Endothelial cell (in vitro differentiated cells): Measurements from ENCODE around the gene DOCK10. TPM values are rescaled to one million over a fixed set of nuclear protein-coding genes. Genes with fewer than 3 reads are reported as not detected.

Source experiments
- DNase-seq: peaks from one replicate; pipeline ENCODE4 v3.0.0; 2021; ENCODE audit warnings: low spot score
- H3K27ac Mint-ChIP-seq: one replicate; pipeline ENCODE4 v1.8.0; 2021; ENCODE audit warnings: mixed read lengths, inconsistent platforms; ENCODE audit not compliant: unreplicated experiment
- H3K27me3 Mint-ChIP-seq: one replicate; pipeline ENCODE4 v1.8.0; 2021; ENCODE audit warnings: mild to moderate bottlenecking, moderate library complexity, mixed read lengths, inconsistent platforms; ENCODE audit not compliant: unreplicated experiment
- H3K36me3 Mint-ChIP-seq: one replicate; pipeline ENCODE4 v1.8.0; 2021; ENCODE audit warnings: mild to moderate bottlenecking, low read depth, mixed read lengths, inconsistent platforms; ENCODE audit not compliant: unreplicated experiment
- H3K4me1 Mint-ChIP-seq: one replicate; pipeline ENCODE4 v1.8.0; 2021; ENCODE audit warnings: mild to moderate bottlenecking, mixed read lengths, inconsistent platforms; ENCODE audit not compliant: unreplicated experiment
- H3K4me3 Mint-ChIP-seq: one replicate; pipeline ENCODE4 v1.8.0; 2021; ENCODE audit warnings: mild to moderate bottlenecking, mixed read lengths, inconsistent platforms; ENCODE audit not compliant: unreplicated experiment
- H3K9me3 Mint-ChIP-seq: one replicate; pipeline ENCODE4 v1.8.0; 2021; ENCODE audit warnings: mixed read lengths, inconsistent platforms; ENCODE audit not compliant: unreplicated experiment
- CTCF ChIP-seq: fragments of 200-600 bp; sonication (generic); IDR thresholded peaks from one replicate; pipeline ENCODE4 v1.5.0; 2021; ENCODE audit warnings: antibody characterized with exemption; ENCODE audit not compliant: unreplicated experiment
- total RNA-seq: library from RNA; stranded (reverse); fragmentation: NEBNext Ultra II Directional; extraction: Animal tissue kit (Norgen Biotek cat#: 25700); gene quantifications from one replicate; pipeline ENCODE4 v1.2.1, GENCODE V29; 2021; ENCODE audit not compliant: unreplicated experiment

DOCK10 gene
- total RNA-seq, 1 donor from 2014 or later = 7.6 TPM

- DNase-seq = no peak
- no peaks in the 10 kb centered on the region for H3K36me3 Mint-ChIP-seq
- no peaks in the 10 kb centered on the region for H3K4me1 Mint-ChIP-seq
- no peak overlapping the region for H3K4me3 Mint-ChIP-seq
- H3K27me3 Mint-ChIP-seq = no peaks in the 10 kb centered on the region
- H3K27ac Mint-ChIP-seq = no peak overlapping the region
- H3K9me3 Mint-ChIP-seq = peaks cover 5% of the 10 kb centered on the region
- no peak for TF ChIP-seq CTCF
These were observed 312.8 kb downstream of the DOCK10 start for GRCh38 chr2:224729435-224729834.

DNA sequence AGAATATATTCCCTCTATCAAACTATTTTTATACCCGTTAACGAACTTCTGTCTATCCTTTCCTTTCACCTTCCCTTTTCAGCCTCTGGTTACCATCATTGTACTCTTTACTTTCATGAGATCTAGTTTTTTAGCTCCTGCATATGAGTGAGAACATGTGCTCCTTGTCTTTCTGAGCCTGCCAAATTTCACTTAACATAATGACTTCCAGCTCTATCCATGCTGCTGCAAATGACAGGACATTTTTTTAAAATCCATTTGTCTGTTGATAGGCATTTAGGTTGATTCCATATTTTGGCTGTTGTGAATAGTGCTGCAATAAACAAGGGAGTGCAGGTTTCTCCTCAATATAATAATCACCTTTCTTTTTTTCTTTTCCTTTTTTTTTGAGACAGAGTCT is 317.9 kb downstream of the DOCK10 start:
- Mint-ChIP-seq H3K36me3 (no peaks in the 10 kb centered on the region), H3K27ac (no peak overlapping the region), H3K27me3 (no peaks in the 10 kb centered on the region), H3K4me1 (no peaks in the 10 kb centered on the region), H3K4me3 (no peak overlapping the region), H3K9me3 (peaks cover 5% of the 10 kb centered on the region)
- DNase-seq = no peak
- TF ChIP-seq CTCF = no peak

DNA sequence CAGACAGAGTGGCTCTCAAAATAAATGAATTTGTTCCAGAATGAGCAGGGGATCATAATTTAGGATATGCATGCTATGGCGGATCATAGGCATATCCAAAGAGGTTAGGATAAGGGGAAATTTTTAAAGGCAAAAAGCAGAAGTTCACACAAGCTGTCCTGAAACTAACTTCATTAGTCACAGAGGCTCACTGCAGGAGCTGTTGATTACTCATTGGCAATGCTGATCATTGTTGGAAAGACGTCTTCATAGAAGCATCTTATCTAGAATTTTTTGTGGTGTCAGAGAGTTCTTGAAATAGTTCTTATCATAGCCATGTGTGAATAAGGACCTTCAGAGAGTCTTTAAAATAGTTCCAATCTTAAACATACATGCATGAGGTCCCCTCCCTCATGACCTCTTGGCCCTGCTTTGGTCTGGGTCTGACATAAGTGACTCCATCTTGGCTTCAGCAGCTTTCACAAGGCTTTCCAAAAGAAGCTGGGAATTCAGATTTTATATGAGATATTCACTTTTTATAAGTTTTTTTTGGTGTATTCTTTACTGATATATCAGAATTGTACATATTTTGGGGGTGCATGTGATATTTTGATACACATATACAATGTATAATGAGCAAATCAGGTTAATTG is 318.6 kb downstream of the DOCK10 start:
- Mint-ChIP-seq H3K36me3 (no peaks in the 10 kb centered on the region), H3K27me3 (no peaks in the 10 kb centered on the region), H3K4me1 (no peaks in the 10 kb centered on the region), H3K9me3 (peaks cover 5% of the 10 kb centered on the region), H3K27ac (no peak overlapping the region), H3K4me3 (no peak overlapping the region)
- no peak for DNase-seq
- no peak for TF ChIP-seq CTCF

- no peaks in the 10 kb centered on the region for H3K36me3 Mint-ChIP-seq
These were observed 319.5 kb downstream of the DOCK10 start for GRCh38 chr2:224722770-224723169.

More at GRCh38 chr2:224722770-224723169, 319.5 kb downstream of the DOCK10 start:
- Mint-ChIP-seq H3K27ac (no peak overlapping the region), H3K9me3 (no peaks in the 10 kb centered on the region), H3K4me3 (no peak overlapping the region), H3K4me1 (no peaks in the 10 kb centered on the region), H3K27me3 (no peaks in the 10 kb centered on the region)
- TF ChIP-seq CTCF = no peak
- DNase-seq = no peak
